ENCODE measurements around the gene CCL26. TPM values are rescaled to one million over a fixed set of nuclear protein-coding genes. Genes with fewer than 3 reads are reported as not detected.

CCL26 gene
- total RNA-seq, 1 experiment from 2014 or later: 7.1 TPM

DNA sequence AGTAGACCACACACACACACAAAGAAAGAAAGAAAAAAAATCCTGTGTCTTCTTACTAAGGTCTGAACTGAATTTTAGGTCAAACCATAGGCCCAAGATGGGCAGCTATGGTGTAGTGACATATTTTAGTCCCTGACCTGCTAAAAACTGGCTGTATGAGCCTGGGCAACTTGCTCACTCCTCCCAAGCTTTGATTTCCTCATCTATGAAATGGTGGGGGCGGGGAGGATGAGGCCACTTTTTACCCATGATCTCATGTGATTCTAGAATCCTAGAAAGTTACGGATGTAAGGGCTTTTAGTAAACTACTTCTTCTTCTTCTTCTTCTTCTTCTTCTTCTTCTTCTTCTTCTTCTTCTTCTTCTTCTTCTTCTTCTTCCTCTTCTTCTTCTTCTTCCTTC is 47.7 kb upstream of the CCL26 start:
- Histone ChIP-seq H3K36me3 (ENCODE audit: low read depth, low read length) (no peaks in the 10 kb centered on the region), H3K79me2 (ENCODE audit: low read length) (no peaks in the 10 kb centered on the region), H3K4me1 (ENCODE audit: insufficient read depth, low read length) (peaks cover 10% of the 10 kb centered on the region), H3K4me3 (ENCODE audit: low read length) (no peak overlapping the region), H3K9ac (ENCODE audit: low read length) (no peak overlapping the region), H3F3A (ENCODE audit: low read length, unreplicated experiment) (no peaks in the 10 kb centered on the region), H3K9me2 (replicated peaks; ENCODE audit: low read length) (no peaks in the 10 kb centered on the region), H3K27me3 (ENCODE audit: low read length) (no peaks in the 10 kb centered on the region), H4K20me1 (ENCODE audit: low read length) (no peaks in the 10 kb centered on the region), H3K27ac (ENCODE audit: low read length) (no peak overlapping the region), H3K4me2 (ENCODE audit: low read length) (no peak overlapping the region), H3K9me3 (ENCODE audit: low read length) (no peaks in the 10 kb centered on the region), H2AFZ (ENCODE audit: low read length) (no peak overlapping the region)
- CTCF ChIA-PET: no interaction called here
- no TSS peak for BruUV-seq (replicated peaks)
- DNase-seq (no peak), ATAC-seq (no peak)
- no peak for TF ChIP-seq EZH2 (IDR thresholded peaks at IDR 0.05; ENCODE audit: low read length, unreplicated experiment)
- no peak for TF ChIP-seq EZH2phosphoT487 (IDR thresholded peaks at IDR 0.05; ENCODE audit: borderline replicate concordance, low read length)
- TF ChIP-seq, protein P1, sequence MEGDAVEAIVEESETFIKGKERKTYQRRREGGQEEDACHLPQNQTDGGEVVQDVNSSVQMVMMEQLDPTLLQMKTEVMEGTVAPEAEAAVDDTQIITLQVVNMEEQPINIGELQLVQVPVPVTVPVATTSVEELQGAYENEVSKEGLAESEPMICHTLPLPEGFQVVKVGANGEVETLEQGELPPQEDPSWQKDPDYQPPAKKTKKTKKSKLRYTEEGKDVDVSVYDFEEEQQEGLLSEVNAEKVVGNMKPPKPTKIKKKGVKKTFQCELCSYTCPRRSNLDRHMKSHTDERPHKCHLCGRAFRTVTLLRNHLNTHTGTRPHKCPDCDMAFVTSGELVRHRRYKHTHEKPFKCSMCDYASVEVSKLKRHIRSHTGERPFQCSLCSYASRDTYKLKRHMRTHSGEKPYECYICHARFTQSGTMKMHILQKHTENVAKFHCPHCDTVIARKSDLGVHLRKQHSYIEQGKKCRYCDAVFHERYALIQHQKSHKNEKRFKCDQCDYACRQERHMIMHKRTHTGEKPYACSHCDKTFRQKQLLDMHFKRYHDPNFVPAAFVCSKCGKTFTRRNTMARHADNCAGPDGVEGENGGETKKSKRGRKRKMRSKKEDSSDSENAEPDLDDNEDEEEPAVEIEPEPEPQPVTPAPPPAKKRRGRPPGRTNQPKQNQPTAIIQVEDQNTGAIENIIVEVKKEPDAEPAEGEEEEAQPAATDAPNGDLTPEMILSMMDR (conservative IDR thresholded peaks at IDR 0.05; ENCODE audit: low read depth, low read length): no peak
- intact Hi-C loops (cut with micrococcal nuclease): no loop called here
- POLR2A ChIA-PET (ENCODE audit: unreplicated experiment): no interaction called here

DNA sequence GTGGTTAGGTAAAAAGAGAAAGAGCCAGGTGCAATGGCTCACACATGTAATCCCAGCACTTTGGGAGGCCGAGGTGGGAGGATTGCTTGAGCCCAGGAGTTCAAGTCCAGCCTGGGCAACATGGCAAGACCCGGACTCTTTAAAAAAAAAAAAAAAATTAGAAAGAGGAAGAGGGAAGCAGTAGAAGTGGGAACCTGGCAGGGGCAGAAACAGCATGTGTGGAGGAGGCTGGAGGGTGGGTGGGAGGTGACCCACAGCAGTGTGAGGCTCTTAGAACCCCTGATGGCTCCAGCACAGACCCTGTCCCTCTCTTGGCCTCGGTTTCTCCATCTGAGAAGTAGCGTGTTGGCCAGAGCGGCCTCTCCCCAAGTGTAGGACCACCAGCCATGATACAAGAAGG is 46.5 kb upstream of the CCL26 start:
- no peak overlapping the region for H2AFZ ChIP-seq (ENCODE audit: low read length)
- no peaks in the 10 kb centered on the region for H3F3A ChIP-seq (ENCODE audit: low read length, unreplicated experiment)
- no peak overlapping the region for H3K9ac ChIP-seq (ENCODE audit: low read length)
- no peak for ATAC-seq
- no TSS peak for BruUV-seq (replicated peaks)
- TF ChIP-seq, protein P1 (conservative IDR thresholded peaks at IDR 0.05; ENCODE audit: low read depth, low read length): no peak
- no peaks in the 10 kb centered on the region for H3K9me3 ChIP-seq (ENCODE audit: low read length)
- H3K9me2 ChIP-seq (replicated peaks; ENCODE audit: low read length): no peaks in the 10 kb centered on the region
- H3K79me2 ChIP-seq (ENCODE audit: low read length): no peaks in the 10 kb centered on the region
- ChIA-PET POLR2A (ENCODE audit: unreplicated experiment) (no interaction called here), CTCF (no interaction called here)
- no peak overlapping the region for H3K4me2 ChIP-seq (ENCODE audit: low read length)
- intact Hi-C loops (cut with micrococcal nuclease): no loop called here
- H4K20me1 ChIP-seq (ENCODE audit: low read length): no peaks in the 10 kb centered on the region
- H3K4me3 ChIP-seq (ENCODE audit: low read length): no peak overlapping the region
- H3K4me1 ChIP-seq (ENCODE audit: insufficient read depth, low read length): peaks cover 8% of the 10 kb centered on the region
- no peak overlapping the region for H3K27ac ChIP-seq (ENCODE audit: low read length)
- no peaks in the 10 kb centered on the region for H3K27me3 ChIP-seq (ENCODE audit: low read length)
- no peaks in the 10 kb centered on the region for H3K36me3 ChIP-seq (ENCODE audit: low read depth, low read length)
- DNase-seq: no peak

DNA sequence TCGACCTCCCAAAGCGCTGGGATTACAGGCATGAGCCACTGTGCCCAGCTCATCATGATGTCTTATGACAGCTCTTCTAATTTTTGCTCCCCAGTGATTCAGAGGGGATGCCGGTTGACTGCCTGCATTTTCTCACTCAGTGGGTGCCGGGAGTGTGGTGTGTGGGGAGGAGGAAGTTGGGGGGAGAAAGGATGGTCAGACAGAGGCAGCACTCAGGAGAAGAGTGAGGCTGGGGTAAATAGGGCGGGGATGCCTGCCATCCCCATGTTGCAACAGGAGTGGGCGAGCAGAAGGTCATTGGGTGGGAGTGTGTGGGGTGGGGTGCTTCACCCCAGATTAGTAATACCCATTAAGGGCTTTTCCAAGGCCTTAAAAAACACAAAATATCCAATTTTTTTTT is 45.1 kb upstream of the CCL26 start:
- Histone ChIP-seq H3K79me2 (ENCODE audit: low read length) (no peaks in the 10 kb centered on the region), H3K36me3 (ENCODE audit: low read depth, low read length) (no peaks in the 10 kb centered on the region), H3K4me2 (ENCODE audit: low read length) (no peak overlapping the region), H3K27ac (ENCODE audit: low read length) (no peak overlapping the region), H3K9me3 (ENCODE audit: low read length) (no peaks in the 10 kb centered on the region), H3F3A (ENCODE audit: low read length, unreplicated experiment) (no peaks in the 10 kb centered on the region), H3K4me3 (ENCODE audit: low read length) (no peak overlapping the region), H3K27me3 (ENCODE audit: low read length) (no peaks in the 10 kb centered on the region), H3K9ac (ENCODE audit: low read length) (no peak overlapping the region), H2AFZ (ENCODE audit: low read length) (no peak overlapping the region), H3K4me1 (ENCODE audit: insufficient read depth, low read length) (no peaks in the 10 kb centered on the region), H4K20me1 (ENCODE audit: low read length) (no peaks in the 10 kb centered on the region), H3K9me2 (replicated peaks; ENCODE audit: low read length) (no peaks in the 10 kb centered on the region)
- TF ChIP-seq, protein P1 (conservative IDR thresholded peaks at IDR 0.05; ENCODE audit: low read depth, low read length): no peak
- ATAC-seq: no peak
- POLR2A ChIA-PET (ENCODE audit: unreplicated experiment): no interaction called here
- BruUV-seq (replicated peaks): no TSS peak
- CTCF ChIA-PET: no interaction called here
- intact Hi-C loops (cut with micrococcal nuclease): no loop called here
- DNase-seq: no peak
